Prostate gland (tissue), 2 donors: ENCODE data around the gene ELAVL1. TPM values are rescaled to one million over a fixed set of nuclear protein-coding genes. Genes with fewer than 3 reads are reported as not detected.
A peak's percentile ranks its signal among the peaks of the same experiment; 100 is the strongest.

Source experiments
- DNase-seq: peaks from one replicate; pipeline ENCODE4 v3.0.0-alpha.2; 2019; ENCODE audit warnings: low spot score
- H3K27ac ChIP-seq, 2 donors: fragments of 200-600 bp; sonication (generic); 2 replicates each; pipeline ENCODE4 v1.5.1; 2017 to 2019
- H3K27me3 ChIP-seq: fragments of 200-600 bp; sonication (generic); replicated peaks from 2 replicates; pipeline ENCODE4 v1.5.1; 2019; ENCODE audit not compliant: insufficient read depth
- H3K36me3 ChIP-seq, 2 donors: fragments of 200-600 bp; sonication (generic); 1 replicate in 1 of 2; 2 replicates in 1 of 2; pipeline versions ENCODE4 v1.5.1 to v1.8.1; 2017 to 2019
- H3K4me1 ChIP-seq: fragments of 200-600 bp; sonication (generic); replicated peaks from 2 replicates; pipeline ENCODE4 v1.5.1; 2019
- H3K4me3 ChIP-seq, 2 donors: fragments of 200-600 bp; sonication (generic); 2 replicates each; pipeline ENCODE4 v1.5.1; 2017 to 2019
- H3K9me3 ChIP-seq: fragments of 200-600 bp; sonication (generic); 2 replicates; pipeline ENCODE4 v1.5.1; 2017
- POLR2A ChIP-seq: fragments of 450-650 bp; IDR thresholded peaks from one replicate; pipeline ENCODE4 v1.6.1; 2016; ENCODE audit warnings: antibody characterized with exemption, mild to moderate bottlenecking
- POLR2AphosphoS5 ChIP-seq: sonication (generic); formaldehyde crosslinking; IDR thresholded peaks from one replicate; pipeline ENCODE4 v1.6.1; 2017; ENCODE audit warnings: antibody characterized with exemption
- WGBS: methylation state at CpG from one replicate; pipeline ENCODE4 v1.1.5; 2018; 5-methylcytosine and 5-hydroxymethylcytosine counted together
- intact Hi-C: fragments of 100-400 bp; cut with DNase I; formaldehyde crosslinking; loops from one replicate; pipeline ENCODE4 v1.14.2; 2022
- total RNA-seq, 2 donors: library from RNA; depleted of rRNA; stranded (reverse); fragments of >200 nt; gene quantifications; one replicate each; pipeline ENCODE4 v1.1.0, GENCODE V29; 2016
- TF ChIP-seq, protein P1 (sequence below), 4 experiments: fragments of 200-600 bp in 2 of 4; fragments of 450-650 bp in 2 of 4; sonication (generic) in 2 of 4; IDR thresholded peaks; 1 replicate in 3 of 4; 2 replicates in 1 of 4; pipeline ENCODE4 v1.5.1; 2016 to 2019; ENCODE audit warnings: antibody characterized with exemption in 4 of 4, mild to moderate bottlenecking in 2 of 4, moderate library complexity in 2 of 4

The ELAVL1 gene
- total RNA-seq, 2 donors from 2014 or later = 35.6 to 76.9 TPM

- DNase-seq = no peak
- H3K4me3 ChIP-seq = no peak overlapping the region
- no peaks in the 10 kb centered on the region for H3K9me3 ChIP-seq
- 74% methylated on average over 7 of the region's 7 CpGs for WGBS
- H3K27me3 ChIP-seq = no peaks in the 10 kb centered on the region
- intact Hi-C loops = no loop called here
- H3K4me1 ChIP-seq = no peaks in the 10 kb centered on the region
- TF ChIP-seq POLR2AphosphoS5 = no peak
- TF ChIP-seq, protein P1, sequence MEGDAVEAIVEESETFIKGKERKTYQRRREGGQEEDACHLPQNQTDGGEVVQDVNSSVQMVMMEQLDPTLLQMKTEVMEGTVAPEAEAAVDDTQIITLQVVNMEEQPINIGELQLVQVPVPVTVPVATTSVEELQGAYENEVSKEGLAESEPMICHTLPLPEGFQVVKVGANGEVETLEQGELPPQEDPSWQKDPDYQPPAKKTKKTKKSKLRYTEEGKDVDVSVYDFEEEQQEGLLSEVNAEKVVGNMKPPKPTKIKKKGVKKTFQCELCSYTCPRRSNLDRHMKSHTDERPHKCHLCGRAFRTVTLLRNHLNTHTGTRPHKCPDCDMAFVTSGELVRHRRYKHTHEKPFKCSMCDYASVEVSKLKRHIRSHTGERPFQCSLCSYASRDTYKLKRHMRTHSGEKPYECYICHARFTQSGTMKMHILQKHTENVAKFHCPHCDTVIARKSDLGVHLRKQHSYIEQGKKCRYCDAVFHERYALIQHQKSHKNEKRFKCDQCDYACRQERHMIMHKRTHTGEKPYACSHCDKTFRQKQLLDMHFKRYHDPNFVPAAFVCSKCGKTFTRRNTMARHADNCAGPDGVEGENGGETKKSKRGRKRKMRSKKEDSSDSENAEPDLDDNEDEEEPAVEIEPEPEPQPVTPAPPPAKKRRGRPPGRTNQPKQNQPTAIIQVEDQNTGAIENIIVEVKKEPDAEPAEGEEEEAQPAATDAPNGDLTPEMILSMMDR (IDR thresholded peaks at IDR 0.05) = no peak
- TF ChIP-seq POLR2A = no peak
- no peaks in the 10 kb centered on the region for H3K36me3 ChIP-seq
- H3K27ac ChIP-seq = no peak overlapping the region
Measured at GRCh38 chr19:7953576-7953975, 51.9 kb downstream of the ELAVL1 start.

DNA sequence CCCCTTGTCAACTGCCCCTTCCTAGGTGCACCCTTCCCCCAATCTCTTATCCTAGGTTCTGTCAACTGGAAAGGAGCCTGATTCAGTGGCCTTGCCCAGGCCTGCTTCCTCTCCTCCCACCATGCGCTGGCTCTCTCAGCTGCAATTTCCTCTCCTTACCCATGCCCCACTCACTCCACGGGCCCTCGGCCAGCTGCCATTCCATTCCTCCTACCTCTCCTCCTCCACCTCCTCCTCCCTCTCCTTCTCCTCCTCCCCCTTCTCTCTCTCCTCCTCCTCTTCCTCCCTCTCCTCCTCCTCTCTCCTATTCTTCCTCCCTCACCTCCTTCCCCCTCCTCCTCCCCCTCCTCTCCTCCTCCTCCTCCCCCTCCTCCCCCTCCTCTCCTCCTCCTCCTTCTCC lies 52.4 kb downstream of the ELAVL1 start:
- no peak overlapping the region for H3K27ac ChIP-seq
- H3K9me3 ChIP-seq = no peaks in the 10 kb centered on the region
- H3K36me3 ChIP-seq = no peaks in the 10 kb centered on the region
- no peak overlapping the region for H3K4me3 ChIP-seq
- no peak for DNase-seq
- no peak for TF ChIP-seq POLR2AphosphoS5
- TF ChIP-seq, protein P1 (IDR thresholded peaks at IDR 0.05) = no peak
- no peak for TF ChIP-seq POLR2A
- no peaks in the 10 kb centered on the region for H3K4me1 ChIP-seq
- intact Hi-C loops = no loop called here
- WGBS = 18% methylated on average over 3 of the region's 3 CpGs
- H3K27me3 ChIP-seq = no peaks in the 10 kb centered on the region

- no peaks in the 10 kb centered on the region for H3K9me3 ChIP-seq
- no peak overlapping the region for H3K4me3 ChIP-seq
- no peaks in the 10 kb centered on the region for H3K36me3 ChIP-seq
- no peak for DNase-seq
- intact Hi-C loops = no loop called here
- TF ChIP-seq POLR2A (no peak), POLR2AphosphoS5 (no peak)
- TF ChIP-seq, protein P1 (IDR thresholded peaks at IDR 0.05) = no peak
- no peak overlapping the region for H3K27ac ChIP-seq
- no peaks in the 10 kb centered on the region for H3K4me1 ChIP-seq
- WGBS = 99% methylated on average over 4 of the region's 4 CpGs
- H3K27me3 ChIP-seq = no peaks in the 10 kb centered on the region
Measured at GRCh38 chr19:7947939-7948338, 57.5 kb downstream of the ELAVL1 start.

GRCh38 chr19:7944177-7944761 lies 61.2 kb downstream of the ELAVL1 start:
- H3K27me3 ChIP-seq = no peaks in the 10 kb centered on the region
- TF ChIP-seq POLR2A (no peak), POLR2AphosphoS5 (no peak)
- TF ChIP-seq, protein P1 (IDR thresholded peaks at IDR 0.05) = peak; percentile 83 to 96 (median 86)
- peak overlapping the region; percentile 95 to 97 for H3K27ac ChIP-seq
- peak overlapping the region; percentile 31 to 93 for H3K4me3 ChIP-seq
- WGBS = 30% methylated on average over 18 of the region's 18 CpGs
- H3K4me1 ChIP-seq = no peaks in the 10 kb centered on the region
- H3K36me3 ChIP-seq = no peaks in the 10 kb centered on the region
- intact Hi-C loops = loop anchor here (2.0 to 5.0 kb wide), 2 partner anchors 58 to 307 kb away; no protein-coding TSS in a partner anchor
- DNase-seq = peak; percentile 90
- no peaks in the 10 kb centered on the region for H3K9me3 ChIP-seq
